HepG2 (cell line): ENCODE results near the gene PHKB. TPM values are rescaled to one million over a fixed set of nuclear protein-coding genes. Genes with fewer than 3 reads are reported as not detected.
A peak's percentile ranks its signal among the peaks of the same experiment; 100 is the strongest.

Experiments
- EHMT2 ChIP-seq: fragments of 200-600 bp; sonication (generic); IDR thresholded peaks from 2 replicates; pipeline ENCODE4 v1.7.0; 2017; ENCODE audit warnings: antibody characterized with exemption, low read depth, low read length, borderline replicate concordance
- ELF3 ChIP-seq: IDR thresholded peaks from 2 replicates; pipeline ENCODE4 v1.6.1; 2016; ENCODE audit warnings: missing genetic modification reagents, missing compliant biosample characterization
- HCFC1 ChIP-seq: fragments of 150-350 bp; IDR thresholded peaks from 2 replicates; pipeline ENCODE4 v1.6.1; 2014; ENCODE audit warnings: low read depth, low read length
- ZBTB38 ChIP-seq: sonication (generic); formaldehyde crosslinking; IDR thresholded peaks from 2 replicates; pipeline ENCODE4 v1.5.1; 2020; ENCODE audit warnings: mild to moderate bottlenecking, missing genetic modification reagents
- ZNF646 ChIP-seq: sonication (generic); formaldehyde crosslinking; IDR thresholded peaks from 2 replicates; pipeline ENCODE4 v1.9.0; 2021; ENCODE audit warnings: mild to moderate bottlenecking, missing genetic modification reagents
- polyA plus RNA-seq, 8 experiments: library from polyadenylated mRNA; depleted of rRNA in 3 of 8; stranded (reverse) in 7 of 8; unstranded in 1 of 8; fragments of >200 nt; fragmentation: Illumina TruSeq in 4 of 8; extraction: Trizol in 4 of 8; gene quantifications; 2 replicates each; pipeline versions ENCODE4 v1.2.1 to v1.2.3, GENCODE V29; 2011 to 2016; ENCODE audit warnings: low read depth in 4 of 8, missing spikeins in 1 of 8, mixed read lengths in 1 of 8; ENCODE audit not compliant: insufficient read depth in 1 of 8
- total RNA-seq, 5 experiments: library from RNA; depleted of rRNA; stranded (reverse); fragments of >200 nt; fragmentation: Illumina TruSeq; extraction: Trizol; gene quantifications; 2 replicates each; pipeline ENCODE4 v1.2.3, GENCODE V29; 2016; ENCODE audit warnings: low read depth in 1 of 5
- TF ChIP-seq, protein P1 (sequence below): sonication (generic); formaldehyde crosslinking; IDR thresholded peaks from 2 replicates; pipeline ENCODE4 v1.5.1; 2020; ENCODE audit warnings: mild to moderate bottlenecking, missing genetic modification reagents, borderline replicate concordance
- TF ChIP-seq, protein P2 (sequence below), 2 experiments: sonication (generic) in 1 of 2; formaldehyde crosslinking in 1 of 2; IDR thresholded peaks; 2 replicates each; pipeline versions ENCODE4 v1.4.0 to v1.6.1; 2016 to 2020; ENCODE audit warnings: borderline replicate concordance in 1 of 2, low read depth in 1 of 2, mild to moderate bottlenecking in 1 of 2, missing genetic modification reagents in 1 of 2
- TF ChIP-seq, protein P3 (sequence below): sonication (generic); formaldehyde crosslinking; IDR thresholded peaks from 2 replicates; pipeline ENCODE4 v1.5.0; 2020; ENCODE audit warnings: mild to moderate bottlenecking, missing genetic modification reagents, borderline replicate concordance

The PHKB gene
- total and polyA plus RNA-seq, 2 of the 13 experiments (the other 11 are each of a cell fraction or from before 2014, with no cell fraction given): 66.0 to 80.8 TPM

GRCh38 chr16:47553853-47554564 lies 92.9 kb downstream of the PHKB start (continued):
- no peak for TF ChIP-seq ZNF646 (CRISPR knock-in tag)
- peak; percentile 33; the same call in 1 of the 2 replicates for TF ChIP-seq EHMT2
- TF ChIP-seq, protein P1, sequence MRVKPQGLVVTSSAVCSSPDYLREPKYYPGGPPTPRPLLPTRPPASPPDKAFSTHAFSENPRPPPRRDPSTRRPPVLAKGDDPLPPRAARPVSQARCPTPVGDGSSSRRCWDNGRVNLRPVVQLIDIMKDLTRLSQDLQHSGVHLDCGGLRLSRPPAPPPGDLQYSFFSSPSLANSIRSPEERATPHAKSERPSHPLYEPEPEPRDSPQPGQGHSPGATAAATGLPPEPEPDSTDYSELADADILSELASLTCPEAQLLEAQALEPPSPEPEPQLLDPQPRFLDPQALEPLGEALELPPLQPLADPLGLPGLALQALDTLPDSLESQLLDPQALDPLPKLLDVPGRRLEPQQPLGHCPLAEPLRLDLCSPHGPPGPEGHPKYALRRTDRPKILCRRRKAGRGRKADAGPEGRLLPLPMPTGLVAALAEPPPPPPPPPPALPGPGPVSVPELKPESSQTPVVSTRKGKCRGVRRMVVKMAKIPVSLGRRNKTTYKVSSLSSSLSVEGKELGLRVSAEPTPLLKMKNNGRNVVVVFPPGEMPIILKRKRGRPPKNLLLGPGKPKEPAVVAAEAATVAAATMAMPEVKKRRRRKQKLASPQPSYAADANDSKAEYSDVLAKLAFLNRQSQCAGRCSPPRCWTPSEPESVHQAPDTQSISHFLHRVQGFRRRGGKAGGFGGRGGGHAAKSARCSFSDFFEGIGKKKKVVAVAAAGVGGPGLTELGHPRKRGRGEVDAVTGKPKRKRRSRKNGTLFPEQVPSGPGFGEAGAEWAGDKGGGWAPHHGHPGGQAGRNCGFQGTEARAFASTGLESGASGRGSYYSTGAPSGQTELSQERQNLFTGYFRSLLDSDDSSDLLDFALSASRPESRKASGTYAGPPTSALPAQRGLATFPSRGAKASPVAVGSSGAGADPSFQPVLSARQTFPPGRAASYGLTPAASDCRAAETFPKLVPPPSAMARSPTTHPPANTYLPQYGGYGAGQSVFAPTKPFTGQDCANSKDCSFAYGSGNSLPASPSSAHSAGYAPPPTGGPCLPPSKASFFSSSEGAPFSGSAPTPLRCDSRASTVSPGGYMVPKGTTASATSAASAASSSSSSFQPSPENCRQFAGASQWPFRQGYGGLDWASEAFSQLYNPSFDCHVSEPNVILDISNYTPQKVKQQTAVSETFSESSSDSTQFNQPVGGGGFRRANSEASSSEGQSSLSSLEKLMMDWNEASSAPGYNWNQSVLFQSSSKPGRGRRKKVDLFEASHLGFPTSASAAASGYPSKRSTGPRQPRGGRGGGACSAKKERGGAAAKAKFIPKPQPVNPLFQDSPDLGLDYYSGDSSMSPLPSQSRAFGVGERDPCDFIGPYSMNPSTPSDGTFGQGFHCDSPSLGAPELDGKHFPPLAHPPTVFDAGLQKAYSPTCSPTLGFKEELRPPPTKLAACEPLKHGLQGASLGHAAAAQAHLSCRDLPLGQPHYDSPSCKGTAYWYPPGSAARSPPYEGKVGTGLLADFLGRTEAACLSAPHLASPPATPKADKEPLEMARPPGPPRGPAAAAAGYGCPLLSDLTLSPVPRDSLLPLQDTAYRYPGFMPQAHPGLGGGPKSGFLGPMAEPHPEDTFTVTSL (CRISPR knock-in tag): peak; percentile 67
- TF ChIP-seq, protein P2, sequence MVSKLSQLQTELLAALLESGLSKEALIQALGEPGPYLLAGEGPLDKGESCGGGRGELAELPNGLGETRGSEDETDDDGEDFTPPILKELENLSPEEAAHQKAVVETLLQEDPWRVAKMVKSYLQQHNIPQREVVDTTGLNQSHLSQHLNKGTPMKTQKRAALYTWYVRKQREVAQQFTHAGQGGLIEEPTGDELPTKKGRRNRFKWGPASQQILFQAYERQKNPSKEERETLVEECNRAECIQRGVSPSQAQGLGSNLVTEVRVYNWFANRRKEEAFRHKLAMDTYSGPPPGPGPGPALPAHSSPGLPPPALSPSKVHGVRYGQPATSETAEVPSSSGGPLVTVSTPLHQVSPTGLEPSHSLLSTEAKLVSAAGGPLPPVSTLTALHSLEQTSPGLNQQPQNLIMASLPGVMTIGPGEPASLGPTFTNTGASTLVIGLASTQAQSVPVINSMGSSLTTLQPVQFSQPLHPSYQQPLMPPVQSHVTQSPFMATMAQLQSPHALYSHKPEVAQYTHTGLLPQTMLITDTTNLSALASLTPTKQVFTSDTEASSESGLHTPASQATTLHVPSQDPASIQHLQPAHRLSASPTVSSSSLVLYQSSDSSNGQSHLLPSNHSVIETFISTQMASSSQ (IDR thresholded peaks at IDR 0.05; ENCODE audit: low read depth): no peak
- TF ChIP-seq, protein P2 (CRISPR knock-in tag; IDR thresholded peaks at IDR 0.05; ENCODE audit: borderline replicate concordance): no peak
- peak; percentile 75; the same call in 1 of the 2 replicates for TF ChIP-seq ZBTB38 (CRISPR knock-in tag)
- TF ChIP-seq HCFC1: no peak
- TF ChIP-seq ELF3: peak; percentile 64
- TF ChIP-seq, protein P3, sequence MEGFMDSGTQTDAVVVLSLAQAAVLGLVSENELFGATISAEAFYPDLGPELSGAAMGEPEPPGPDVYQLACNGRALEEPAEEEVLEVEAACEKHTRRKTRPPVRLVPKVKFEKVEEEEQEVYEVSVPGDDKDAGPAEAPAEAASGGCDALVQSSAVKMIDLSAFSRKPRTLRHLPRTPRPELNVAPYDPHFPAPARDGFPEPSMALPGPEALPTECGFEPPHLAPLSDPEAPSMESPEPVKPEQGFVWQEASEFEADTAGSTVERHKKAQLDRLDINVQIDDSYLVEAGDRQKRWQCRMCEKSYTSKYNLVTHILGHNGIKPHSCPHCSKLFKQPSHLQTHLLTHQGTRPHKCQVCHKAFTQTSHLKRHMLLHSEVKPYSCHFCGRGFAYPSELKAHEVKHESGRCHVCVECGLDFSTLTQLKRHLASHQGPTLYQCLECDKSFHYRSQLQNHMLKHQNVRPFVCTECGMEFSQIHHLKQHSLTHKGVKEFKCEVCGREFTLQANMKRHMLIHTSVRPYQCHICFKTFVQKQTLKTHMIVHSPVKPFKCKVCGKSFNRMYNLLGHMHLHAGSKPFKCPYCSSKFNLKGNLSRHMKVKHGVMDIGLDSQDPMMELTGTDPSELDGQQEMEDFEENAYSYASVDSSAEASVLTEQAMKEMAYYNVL (CRISPR knock-in tag): peak; percentile 64; the same call in 1 of the 2 replicates
